Measurements from ENCODE around the gene METAP1.
A peak's percentile ranks its signal among the peaks of the same experiment; 100 is the strongest.

Gene METAP1

GRCh38 chr4:98997166-98997565 lies 1.6 kb downstream of the METAP1 start:
- peaks cover 28% of the 10 kb centered on the region; the same call in 1 of the 2 replicates for H4K20me1 ChIP-seq (ENCODE audit: insufficient read depth, low read length)
- no peak for TF ChIP-seq EZH2 (IDR thresholded peaks at IDR 0.05; ENCODE audit: borderline replicate concordance, low read depth, low read length, severe bottlenecking)
- TF ChIP-seq, protein P1, sequence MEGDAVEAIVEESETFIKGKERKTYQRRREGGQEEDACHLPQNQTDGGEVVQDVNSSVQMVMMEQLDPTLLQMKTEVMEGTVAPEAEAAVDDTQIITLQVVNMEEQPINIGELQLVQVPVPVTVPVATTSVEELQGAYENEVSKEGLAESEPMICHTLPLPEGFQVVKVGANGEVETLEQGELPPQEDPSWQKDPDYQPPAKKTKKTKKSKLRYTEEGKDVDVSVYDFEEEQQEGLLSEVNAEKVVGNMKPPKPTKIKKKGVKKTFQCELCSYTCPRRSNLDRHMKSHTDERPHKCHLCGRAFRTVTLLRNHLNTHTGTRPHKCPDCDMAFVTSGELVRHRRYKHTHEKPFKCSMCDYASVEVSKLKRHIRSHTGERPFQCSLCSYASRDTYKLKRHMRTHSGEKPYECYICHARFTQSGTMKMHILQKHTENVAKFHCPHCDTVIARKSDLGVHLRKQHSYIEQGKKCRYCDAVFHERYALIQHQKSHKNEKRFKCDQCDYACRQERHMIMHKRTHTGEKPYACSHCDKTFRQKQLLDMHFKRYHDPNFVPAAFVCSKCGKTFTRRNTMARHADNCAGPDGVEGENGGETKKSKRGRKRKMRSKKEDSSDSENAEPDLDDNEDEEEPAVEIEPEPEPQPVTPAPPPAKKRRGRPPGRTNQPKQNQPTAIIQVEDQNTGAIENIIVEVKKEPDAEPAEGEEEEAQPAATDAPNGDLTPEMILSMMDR (IDR thresholded peaks at IDR 0.05; ENCODE audit: borderline replicate concordance, extremely low read depth, low read length, poor library complexity, severe bottlenecking): no peak
- H3K27me3 ChIP-seq (ENCODE audit: insufficient read depth, low read length, poor library complexity): no peaks in the 10 kb centered on the region
- peaks cover 42% of the 10 kb centered on the region for H3K4me1 ChIP-seq (ENCODE audit: insufficient read depth, low read length)
- H3K9ac ChIP-seq (ENCODE audit: low read depth, low read length): peak overlapping the region; percentile 71
- ATAC-seq (ENCODE audit: insufficient read depth, low read depth): no peak
- H3K36me3 ChIP-seq (ENCODE audit: insufficient read depth, low read length): no peaks in the 10 kb centered on the region; the same call in 1 of the 2 replicates
- peak overlapping the region; percentile 68 for H3K4me2 ChIP-seq (ENCODE audit: insufficient read depth, low read length)
- no peak overlapping the region for H2AFZ ChIP-seq (ENCODE audit: low read depth, low read length)
- H3K79me2 ChIP-seq (ENCODE audit: insufficient read depth, low read length): peaks cover 66% of the 10 kb centered on the region
- no peaks in the 10 kb centered on the region for H3K9me3 ChIP-seq (ENCODE audit: insufficient read depth, low read length, severe bottlenecking)
- H3K4me3 ChIP-seq (ENCODE audit: low read depth in 1 of 2, low read length in 2 of 2): peak overlapping the region in 1 of 2 experiments; percentile 68; a peak in 2 of 4 replicates
- H3K27ac ChIP-seq (ENCODE audit: low read length): no peak overlapping the region
- DNase-seq: no peak

- ATAC-seq (ENCODE audit: insufficient read depth, low read depth): no peak
- Histone ChIP-seq H3K79me2 (ENCODE audit: insufficient read depth, low read length) (peaks cover 80% of the 10 kb centered on the region), H4K20me1 (ENCODE audit: insufficient read depth, low read length) (peaks cover 36% of the 10 kb centered on the region; the same call in 1 of the 2 replicates), H3K4me2 (ENCODE audit: insufficient read depth, low read length) (no peak overlapping the region), H3K36me3 (ENCODE audit: insufficient read depth, low read length) (no peaks in the 10 kb centered on the region; the same call in 1 of the 2 replicates), H3K27ac (ENCODE audit: low read length) (no peak overlapping the region), H3K4me3 (ENCODE audit: low read depth in 1 of 2, low read length in 2 of 2) (no peak overlapping the region), H3K27me3 (ENCODE audit: insufficient read depth, low read length, poor library complexity) (no peaks in the 10 kb centered on the region), H2AFZ (ENCODE audit: low read depth, low read length) (no peak overlapping the region), H3K9me3 (ENCODE audit: insufficient read depth, low read length, severe bottlenecking) (no peaks in the 10 kb centered on the region), H3K9ac (ENCODE audit: low read depth, low read length) (no peak overlapping the region), H3K4me1 (ENCODE audit: insufficient read depth, low read length) (peaks cover 42% of the 10 kb centered on the region)
- no peak for DNase-seq
- TF ChIP-seq, protein P1 (IDR thresholded peaks at IDR 0.05; ENCODE audit: borderline replicate concordance, extremely low read depth, low read length, poor library complexity, severe bottlenecking): no peak
- no peak for TF ChIP-seq EZH2 (IDR thresholded peaks at IDR 0.05; ENCODE audit: borderline replicate concordance, low read depth, low read length, severe bottlenecking)
Measured at GRCh38 chr4:98998551-98998950, 3.0 kb downstream of the METAP1 start.

GRCh38 chr4:99002279-99002678 lies 6.8 kb downstream of the METAP1 start:
- Histone ChIP-seq H3K36me3 (ENCODE audit: insufficient read depth, low read length) (peaks cover 6% of the 10 kb centered on the region), H3K4me2 (ENCODE audit: insufficient read depth, low read length) (no peak overlapping the region), H3K4me3 (ENCODE audit: low read depth in 1 of 2, low read length in 2 of 2) (no peak overlapping the region)

More at GRCh38 chr4:99002279-99002678, 6.8 kb downstream of the METAP1 start:
- peaks cover 19% of the 10 kb centered on the region for H3K4me1 ChIP-seq (ENCODE audit: insufficient read depth, low read length)
- ATAC-seq (ENCODE audit: insufficient read depth, low read depth) (no peak), DNase-seq (no peak)
- H4K20me1 ChIP-seq (ENCODE audit: insufficient read depth, low read length): peaks cover 44% of the 10 kb centered on the region; the same call in 1 of the 2 replicates
- no peak for TF ChIP-seq EZH2 (IDR thresholded peaks at IDR 0.05; ENCODE audit: borderline replicate concordance, low read depth, low read length, severe bottlenecking)
- TF ChIP-seq, protein P1 (IDR thresholded peaks at IDR 0.05; ENCODE audit: borderline replicate concordance, extremely low read depth, low read length, poor library complexity, severe bottlenecking): no peak
- no peak overlapping the region for H3K9ac ChIP-seq (ENCODE audit: low read depth, low read length)
- no peak overlapping the region for H2AFZ ChIP-seq (ENCODE audit: low read depth, low read length)
- no peaks in the 10 kb centered on the region for H3K9me3 ChIP-seq (ENCODE audit: insufficient read depth, low read length, severe bottlenecking)
- H3K79me2 ChIP-seq (ENCODE audit: insufficient read depth, low read length): peaks cover 100% of the 10 kb centered on the region
- no peaks in the 10 kb centered on the region for H3K27me3 ChIP-seq (ENCODE audit: insufficient read depth, low read length, poor library complexity)
- no peak overlapping the region for H3K27ac ChIP-seq (ENCODE audit: low read length)
